ENCODE measurements around the gene FTCD. TPM values are rescaled to one million over a fixed set of nuclear protein-coding genes. Genes with fewer than 3 reads are reported as not detected.

The FTCD gene
- total RNA-seq, 1 donor from 2014 or later, result 0.85 TPM

DNA sequence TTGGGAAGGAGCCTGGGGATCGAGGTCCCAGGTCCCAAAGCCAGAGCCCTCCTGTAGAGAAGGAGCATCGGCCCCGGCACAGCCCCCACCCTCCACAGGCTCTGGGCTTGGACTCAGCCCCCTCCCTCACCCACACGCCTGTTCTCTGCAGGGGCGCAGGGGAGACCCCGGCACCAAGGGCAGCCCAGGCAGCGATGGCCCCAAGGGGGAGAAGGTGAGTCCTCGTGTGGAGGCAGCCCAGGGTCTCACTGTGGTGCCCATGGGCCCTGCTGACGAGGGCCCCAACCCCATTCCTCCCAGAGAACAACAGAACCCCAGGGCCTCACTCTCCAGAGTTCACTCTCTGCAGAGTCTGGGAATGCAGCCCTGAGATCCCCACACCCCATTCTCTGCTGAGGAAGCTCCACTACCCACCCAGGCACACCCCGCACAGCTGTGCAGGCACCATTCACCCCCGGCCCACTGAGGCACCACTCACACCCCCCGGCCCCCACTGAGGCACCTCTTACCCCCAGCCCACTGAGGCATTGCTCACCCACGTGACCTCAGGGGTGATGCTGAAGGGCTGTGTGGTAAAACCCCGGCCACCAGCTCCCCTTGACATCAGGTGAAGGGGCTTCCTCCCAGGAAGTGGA lies 35.6 kb downstream of the FTCD start:
- peaks cover 92 to 94% of the 10 kb centered on the region in 2 donors for H3K36me3 ChIP-seq
- no peaks in the 10 kb centered on the region for H3K9me3 ChIP-seq
- H3K4me1 ChIP-seq, result no peaks in the 10 kb centered on the region
- TF ChIP-seq, protein P1, sequence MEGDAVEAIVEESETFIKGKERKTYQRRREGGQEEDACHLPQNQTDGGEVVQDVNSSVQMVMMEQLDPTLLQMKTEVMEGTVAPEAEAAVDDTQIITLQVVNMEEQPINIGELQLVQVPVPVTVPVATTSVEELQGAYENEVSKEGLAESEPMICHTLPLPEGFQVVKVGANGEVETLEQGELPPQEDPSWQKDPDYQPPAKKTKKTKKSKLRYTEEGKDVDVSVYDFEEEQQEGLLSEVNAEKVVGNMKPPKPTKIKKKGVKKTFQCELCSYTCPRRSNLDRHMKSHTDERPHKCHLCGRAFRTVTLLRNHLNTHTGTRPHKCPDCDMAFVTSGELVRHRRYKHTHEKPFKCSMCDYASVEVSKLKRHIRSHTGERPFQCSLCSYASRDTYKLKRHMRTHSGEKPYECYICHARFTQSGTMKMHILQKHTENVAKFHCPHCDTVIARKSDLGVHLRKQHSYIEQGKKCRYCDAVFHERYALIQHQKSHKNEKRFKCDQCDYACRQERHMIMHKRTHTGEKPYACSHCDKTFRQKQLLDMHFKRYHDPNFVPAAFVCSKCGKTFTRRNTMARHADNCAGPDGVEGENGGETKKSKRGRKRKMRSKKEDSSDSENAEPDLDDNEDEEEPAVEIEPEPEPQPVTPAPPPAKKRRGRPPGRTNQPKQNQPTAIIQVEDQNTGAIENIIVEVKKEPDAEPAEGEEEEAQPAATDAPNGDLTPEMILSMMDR (IDR thresholded peaks at IDR 0.05), result no peak
- intact Hi-C loops (cut with DNase I), result no loop called here
- no peak overlapping the region for H3K4me3 ChIP-seq
- DNase-seq (ENCODE audit: low spot score in 2 of 2), result peak; percentile 5 to 58
- H3K27ac ChIP-seq, result peak overlapping the region in 1 of 2 donors; percentile 5
- no peaks in the 10 kb centered on the region for H3K27me3 ChIP-seq

DNA sequence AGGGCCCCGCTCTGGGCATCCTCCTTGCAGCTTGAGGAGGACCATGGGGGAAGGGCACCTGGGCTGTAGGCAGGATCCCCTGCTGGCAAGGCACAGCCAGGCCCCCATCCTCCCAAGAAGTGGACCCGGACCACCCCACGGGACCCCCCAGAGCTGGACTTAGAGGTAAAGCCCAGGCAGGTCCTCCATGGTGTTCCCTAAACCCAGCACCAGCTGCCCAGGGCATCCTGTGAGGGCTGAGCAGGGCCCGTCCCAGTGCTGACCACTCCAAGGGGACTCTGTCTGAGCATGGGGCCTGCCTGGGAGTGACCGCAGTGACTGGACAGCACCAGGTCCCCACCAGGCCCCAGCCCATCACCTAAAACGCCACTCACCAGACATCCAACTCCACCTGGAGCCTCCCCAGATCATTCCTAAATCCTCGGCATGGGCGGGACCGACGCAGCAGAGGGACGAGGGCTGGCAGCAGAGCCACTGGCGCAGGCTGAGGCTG lies 36.2 kb downstream of the FTCD start:
- TF ChIP-seq, protein P1 (IDR thresholded peaks at IDR 0.05), result no peak
- Histone ChIP-seq H3K27me3 (no peaks in the 10 kb centered on the region), H3K27ac (no peak overlapping the region), H3K4me3 (no peak overlapping the region), H3K36me3 (peaks cover 92 to 94% of the 10 kb centered on the region in 2 donors), H3K9me3 (no peaks in the 10 kb centered on the region), H3K4me1 (no peaks in the 10 kb centered on the region)
- DNase-seq (ENCODE audit: low spot score in 2 of 2), result peak in 1 of 2 donors; percentile 4
- intact Hi-C loops (cut with DNase I), result no loop called here

DNA sequence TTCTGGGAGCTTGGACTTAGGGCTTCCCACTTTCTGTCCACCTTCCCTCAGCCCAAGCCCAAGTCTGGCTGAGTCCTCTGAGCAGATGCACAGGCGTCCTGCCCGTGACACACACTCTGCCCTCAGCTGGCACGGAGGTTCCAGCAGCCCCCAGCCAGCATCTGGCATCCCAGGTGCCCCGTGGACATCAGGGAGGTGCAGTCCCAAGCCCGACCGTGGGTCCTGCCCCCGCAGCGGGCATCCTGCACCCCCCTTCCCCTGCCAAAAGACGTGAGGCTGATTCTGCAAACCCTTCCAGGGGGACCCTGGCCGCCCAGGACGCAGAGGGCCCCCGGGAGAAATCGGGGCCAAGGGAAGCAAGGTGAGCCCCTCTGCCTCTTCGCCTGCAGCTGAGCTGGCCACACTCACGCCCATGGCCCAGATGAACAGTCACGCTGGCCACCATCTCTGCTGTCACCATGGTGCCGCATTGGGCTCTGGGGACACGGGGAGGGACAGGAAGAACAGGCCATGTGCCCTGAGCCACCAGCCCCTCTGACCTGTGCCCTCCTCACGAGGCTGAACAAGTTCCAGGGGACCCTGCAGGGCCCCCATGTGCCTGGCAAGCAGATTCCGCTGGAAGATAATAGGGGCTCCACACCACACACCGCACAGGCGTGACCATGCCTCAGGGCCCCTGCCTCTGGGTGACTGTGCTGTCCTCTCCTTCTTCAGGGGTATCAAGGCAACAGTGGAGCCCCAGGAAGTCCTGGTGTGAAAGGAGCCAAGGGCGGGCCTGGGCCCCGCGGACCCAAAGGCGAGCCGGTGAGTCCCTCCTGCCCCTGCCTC lies 36.8 kb downstream of the FTCD start:
- H3K9me3 ChIP-seq, result no peaks in the 10 kb centered on the region
- TF ChIP-seq, protein P1 (IDR thresholded peaks at IDR 0.05), result no peak
- intact Hi-C loops (cut with DNase I), result no loop called here
- no peaks in the 10 kb centered on the region for H3K27me3 ChIP-seq
- H3K36me3 ChIP-seq, result peaks cover 98% of the 10 kb centered on the region in 2 donors
- peak overlapping the region in 1 of 2 donors; percentile 2 for H3K27ac ChIP-seq
- no peaks in the 10 kb centered on the region for H3K4me1 ChIP-seq
- H3K4me3 ChIP-seq, result no peak overlapping the region
- peak; percentile 6 to 60 for DNase-seq (ENCODE audit: low spot score in 2 of 2)

DNA sequence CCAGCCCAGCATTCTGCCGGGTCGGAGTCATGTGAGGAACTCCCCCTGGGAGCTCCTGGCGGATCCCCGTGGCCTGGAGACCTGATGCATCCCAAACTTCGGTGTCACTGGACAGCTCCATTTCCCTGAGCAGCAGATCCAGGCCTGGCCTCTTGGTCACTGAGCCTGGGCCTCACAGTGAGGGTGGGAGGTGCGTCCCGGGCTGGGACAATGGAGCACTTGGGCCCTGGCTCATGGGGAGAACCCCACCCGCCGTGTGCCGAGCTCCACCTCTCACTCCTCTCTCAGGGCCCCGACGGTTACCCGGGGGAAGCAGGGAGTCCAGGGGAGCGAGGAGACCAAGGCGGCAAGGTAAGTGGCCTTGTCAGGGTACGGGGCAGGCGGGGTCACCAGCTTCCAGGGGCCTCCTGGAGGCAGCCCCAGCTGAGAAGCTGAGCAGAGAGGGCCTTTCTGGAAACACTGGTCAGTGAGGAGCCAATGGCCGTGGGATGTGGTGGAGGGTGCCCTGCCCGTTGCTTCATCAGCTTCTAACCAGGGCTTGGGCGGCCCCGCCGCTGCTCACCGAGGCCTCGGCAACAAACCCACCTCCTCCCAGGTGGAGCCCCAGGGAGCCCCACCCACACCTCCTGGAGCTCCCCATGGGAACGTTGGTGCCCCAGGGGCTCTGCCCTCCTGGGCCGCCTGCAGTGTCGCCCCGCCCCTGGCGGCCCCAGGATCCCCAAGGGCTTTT lies 37.6 kb downstream of the FTCD start:
- no peaks in the 10 kb centered on the region for H3K4me1 ChIP-seq
- peaks cover 100% of the 10 kb centered on the region in 2 donors for H3K36me3 ChIP-seq
- no peaks in the 10 kb centered on the region for H3K27me3 ChIP-seq
- peak overlapping the region in 1 of 2 donors; percentile 2 for H3K27ac ChIP-seq
- TF ChIP-seq, protein P1 (IDR thresholded peaks at IDR 0.05), result no peak
- H3K4me3 ChIP-seq, result no peak overlapping the region
- DNase-seq (ENCODE audit: low spot score in 2 of 2), result peak; percentile 5 to 62
- no peaks in the 10 kb centered on the region for H3K9me3 ChIP-seq
- intact Hi-C loops (cut with DNase I), result no loop called here

DNA sequence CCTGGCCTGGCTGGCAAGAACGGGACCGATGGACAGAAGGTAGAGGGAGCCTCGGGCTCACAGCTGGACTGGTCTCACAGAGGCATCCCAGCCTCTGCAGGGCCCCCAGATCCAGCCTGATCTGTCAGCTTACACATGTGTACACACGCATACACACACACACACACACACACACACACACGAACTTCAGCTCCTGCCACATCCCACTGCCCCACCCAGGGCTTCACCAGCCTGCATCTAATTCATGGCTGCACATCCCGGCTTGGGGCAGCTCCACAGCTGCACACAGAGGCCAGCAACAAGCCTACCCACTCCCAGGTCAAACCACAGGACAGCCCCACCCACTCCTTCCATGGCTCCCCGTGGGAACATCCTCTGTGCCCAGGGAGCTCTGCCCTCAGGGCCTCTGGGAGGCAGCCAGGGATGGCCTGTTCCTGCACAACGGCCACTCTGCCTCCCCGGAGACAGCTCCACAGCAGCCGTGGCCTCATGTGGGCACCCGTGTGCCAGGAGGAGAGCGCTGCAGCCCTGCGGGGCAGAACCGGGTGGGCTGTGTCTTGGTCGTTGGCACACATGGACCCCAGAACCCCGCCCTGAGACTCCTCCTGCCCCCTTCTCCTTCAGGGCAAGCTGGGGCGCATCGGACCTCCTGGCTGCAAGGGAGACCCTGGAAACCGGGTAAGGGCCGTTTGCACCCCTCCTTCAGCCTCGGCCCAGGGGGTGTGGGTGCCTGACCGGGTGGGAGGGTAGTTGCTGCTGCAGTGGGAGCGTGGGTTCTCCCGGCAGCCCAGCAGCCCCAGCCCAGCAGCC lies 38.4 kb downstream of the FTCD start:
- peaks cover 100% of the 10 kb centered on the region in 2 donors for H3K36me3 ChIP-seq

More for the DNA sequence above, 38.4 kb downstream of the FTCD start:
- intact Hi-C loops (cut with DNase I), result no loop called here
- Histone ChIP-seq H3K27me3 (no peaks in the 10 kb centered on the region), H3K9me3 (no peaks in the 10 kb centered on the region), H3K27ac (no peak overlapping the region), H3K4me1 (no peaks in the 10 kb centered on the region), H3K4me3 (no peak overlapping the region)
- TF ChIP-seq, protein P1 (IDR thresholded peaks at IDR 0.05), result no peak
- DNase-seq (ENCODE audit: low spot score in 2 of 2), result peak; percentile 5 to 60
